Stimulated activated CD4-positive, alpha-beta T cell treated with anti-CD3 and anti-CD28 coated beads, Interleukin-2, amount 100 ng/mL, for 4 hours (primary cell): Measurements from ENCODE around the gene MT1E.
"Not testable (repeated sequence)": the region's sequence is repeated elsewhere in the genome, so short reads cannot be mapped to it uniquely, and the experiment has no call there.

ENCODE experiments used
- DNase-seq: peaks from one replicate; pipeline ENCODE4 v3.0.0-alpha.2; 2020; ENCODE audit warnings: low read depth

Gene MT1E

DNA sequence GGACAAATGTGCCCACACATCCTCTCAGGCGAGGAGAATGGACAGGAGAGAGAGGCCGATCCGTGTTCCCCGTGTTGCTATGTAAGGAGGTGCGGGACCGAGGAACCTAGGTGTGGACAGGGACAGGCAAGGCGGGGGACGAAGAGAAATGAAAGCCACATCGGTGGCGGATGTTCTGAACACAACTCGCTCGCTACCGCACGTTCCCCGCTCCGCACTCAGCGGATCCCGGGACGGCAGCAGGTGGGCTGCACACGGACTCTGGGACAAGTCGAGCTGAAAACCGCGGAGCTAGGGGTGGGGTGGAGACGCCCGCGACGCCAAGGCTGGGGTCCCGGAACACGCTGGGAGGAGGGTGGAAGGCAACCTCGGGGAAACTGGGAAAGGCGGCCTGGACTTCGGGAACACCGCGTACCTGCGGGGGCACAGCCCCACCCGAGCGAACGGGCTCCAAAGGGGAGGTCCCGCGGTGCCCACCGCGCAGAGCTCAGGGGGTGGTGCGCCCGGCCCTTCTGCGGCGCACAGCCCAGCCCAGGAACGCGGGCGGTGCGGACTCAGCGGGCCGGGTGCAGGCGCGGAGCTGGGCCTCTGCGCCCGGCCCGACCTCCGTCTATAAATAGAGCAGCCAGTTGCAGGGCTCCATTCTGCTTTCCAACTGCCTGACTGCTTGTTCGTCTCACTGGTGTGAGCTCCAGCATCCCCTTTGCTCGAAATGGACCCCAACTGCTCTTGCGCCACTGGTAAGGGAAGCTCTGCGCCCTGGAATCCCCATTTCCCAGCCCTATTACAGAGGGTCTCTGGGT is at the start of gene MT1E:
Gene MT1E (plus strand): TSS at position 642 of the 803 bp plus-strand sequence. CDS start 71 bp downstream, at position 713.
- DNase-seq = no peak

DNA sequence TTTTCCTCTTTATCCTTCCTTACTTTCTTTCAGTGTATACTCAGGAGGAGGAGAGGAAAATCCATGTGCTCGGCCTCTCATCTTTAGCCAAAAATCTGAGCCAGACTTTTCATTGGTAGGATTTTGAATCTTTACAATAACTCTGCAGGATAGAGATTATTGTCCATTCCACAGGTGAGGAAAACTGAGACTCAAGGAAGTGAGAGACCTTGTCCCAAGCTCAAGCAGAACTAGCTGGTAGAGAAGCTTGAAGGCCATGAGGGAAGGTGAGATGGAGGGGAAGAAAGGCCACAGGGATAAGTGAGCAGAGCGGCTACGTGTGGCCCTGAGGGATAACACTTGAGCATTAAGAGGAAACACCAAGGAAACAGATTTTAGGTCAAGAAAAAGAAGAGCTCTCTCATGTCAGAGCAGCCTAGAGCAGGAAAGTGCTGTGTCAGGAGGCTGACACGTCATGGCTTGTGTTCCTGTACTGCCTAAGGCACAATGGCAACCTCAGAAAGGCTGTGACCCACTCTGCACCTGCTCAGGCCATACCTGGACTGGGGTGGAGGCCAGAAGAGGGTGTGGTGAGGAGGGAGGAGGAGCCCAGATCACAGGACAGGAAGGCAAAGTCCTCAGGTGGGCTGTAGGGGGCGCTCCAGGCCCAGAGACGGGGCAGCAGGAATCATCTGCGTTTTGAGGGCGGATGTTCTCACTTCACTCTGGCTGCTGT is 48.8 kb upstream of the MT1E start:
- peak; percentile 77 for DNase-seq

DNA sequence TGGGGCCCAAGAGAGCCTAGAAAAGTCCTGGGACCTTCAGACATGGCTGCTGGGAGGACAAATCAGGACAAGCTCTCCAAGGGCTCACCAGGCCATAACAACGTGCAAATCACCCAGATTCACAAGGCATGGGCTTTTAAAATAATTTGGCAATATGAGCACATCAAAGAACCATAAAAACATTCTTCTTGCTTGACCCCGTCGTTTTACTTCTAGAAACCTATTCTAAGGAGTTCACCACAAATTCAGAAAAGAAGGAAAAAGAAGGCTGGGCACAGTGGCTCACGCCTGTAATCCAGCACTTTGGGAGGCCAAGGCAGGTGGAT is 48.3 kb upstream of the MT1E start:
- no peak for DNase-seq

DNA sequence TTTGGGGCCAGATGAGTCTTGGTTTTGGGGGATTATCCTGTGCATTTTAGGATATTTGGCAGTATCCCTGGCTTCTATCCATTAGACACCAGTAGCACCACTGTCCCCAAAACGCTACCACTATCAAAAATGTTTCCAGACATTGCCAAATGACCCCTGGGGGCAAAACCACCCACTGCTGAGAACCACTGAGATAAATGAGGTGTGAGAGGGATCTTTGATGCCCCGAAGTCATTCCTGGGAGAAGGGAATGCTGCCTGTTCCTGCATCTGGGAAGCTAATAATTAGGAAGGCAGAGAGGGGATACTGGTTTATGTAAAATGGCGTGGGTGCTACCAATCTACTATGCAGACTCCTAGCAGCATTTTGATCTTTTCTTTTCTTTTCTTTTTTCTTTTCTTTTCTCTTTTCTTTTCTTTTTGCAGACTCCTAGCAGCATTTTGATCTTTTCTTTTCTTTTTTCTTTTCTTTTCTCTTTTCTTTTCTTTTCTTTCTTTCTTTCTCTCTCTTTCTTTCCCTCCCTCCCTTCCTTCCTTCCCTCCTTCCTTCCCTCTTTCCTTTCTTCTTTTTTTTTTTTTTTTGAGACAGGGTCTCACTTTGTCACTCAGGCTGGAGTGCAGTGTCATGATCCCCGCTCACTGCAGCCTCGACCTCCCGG is 45.1 kb upstream of the MT1E start:
- DNase-seq = no peak

DNA sequence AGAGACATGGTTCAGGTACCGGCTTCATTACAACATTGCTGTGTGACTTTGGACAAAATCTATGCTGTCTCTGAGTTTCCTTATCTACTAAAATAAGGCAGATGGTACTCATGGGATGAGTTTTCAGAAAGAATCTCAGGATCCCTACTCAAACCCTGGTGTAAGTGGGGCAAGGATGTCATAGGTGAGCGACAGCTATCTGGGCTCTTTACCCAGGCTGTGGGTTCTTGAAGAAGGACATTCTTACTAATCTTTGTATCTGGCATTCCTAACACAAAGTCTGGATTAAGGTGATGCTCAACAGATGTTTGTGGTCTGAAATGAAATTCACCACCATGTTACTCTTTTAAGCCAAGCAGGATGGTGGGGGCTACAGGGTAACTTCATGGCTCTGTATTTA is 42.7 kb upstream of the MT1E start:
- DNase-seq = not testable (repeated sequence)

DNA sequence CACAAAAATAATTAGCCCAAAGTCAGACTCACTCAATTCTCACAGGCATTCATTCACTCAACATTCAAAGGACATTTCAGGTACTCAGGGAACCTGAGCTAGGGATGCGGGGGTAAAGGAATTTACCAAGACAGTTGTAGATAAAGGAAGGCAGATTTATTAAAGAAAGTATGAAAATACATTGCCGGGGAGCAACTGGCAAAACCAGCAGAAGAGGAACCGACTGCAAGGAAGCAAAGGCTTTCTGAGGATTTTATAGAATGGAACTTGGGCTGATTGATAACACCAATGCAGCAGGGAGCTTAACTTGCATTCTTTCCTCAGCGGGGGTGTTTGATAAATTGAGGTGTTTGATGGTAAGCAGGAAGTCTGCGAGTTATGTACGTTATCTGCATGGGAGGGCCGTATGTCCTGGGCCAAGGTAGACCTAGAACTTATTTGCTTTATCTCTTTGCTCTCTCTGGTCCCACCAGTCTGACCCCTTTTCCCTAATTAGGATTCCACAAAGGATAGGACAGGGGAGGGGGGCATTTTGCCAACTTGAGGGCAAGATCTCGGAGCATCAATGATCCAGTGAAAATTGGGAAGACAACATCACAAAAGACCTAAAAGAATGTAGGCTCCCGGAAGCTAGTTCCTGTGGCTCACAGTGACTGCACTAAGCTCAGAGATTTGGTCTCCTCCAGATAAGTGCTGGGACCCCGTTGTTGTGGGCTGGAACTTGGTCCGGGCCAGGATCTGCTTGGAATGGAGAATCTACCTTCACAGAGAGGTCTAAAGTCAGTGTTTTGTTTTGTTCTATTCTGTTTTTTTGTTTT is 42.0 kb upstream of the MT1E start:
- no peak for DNase-seq

DNA sequence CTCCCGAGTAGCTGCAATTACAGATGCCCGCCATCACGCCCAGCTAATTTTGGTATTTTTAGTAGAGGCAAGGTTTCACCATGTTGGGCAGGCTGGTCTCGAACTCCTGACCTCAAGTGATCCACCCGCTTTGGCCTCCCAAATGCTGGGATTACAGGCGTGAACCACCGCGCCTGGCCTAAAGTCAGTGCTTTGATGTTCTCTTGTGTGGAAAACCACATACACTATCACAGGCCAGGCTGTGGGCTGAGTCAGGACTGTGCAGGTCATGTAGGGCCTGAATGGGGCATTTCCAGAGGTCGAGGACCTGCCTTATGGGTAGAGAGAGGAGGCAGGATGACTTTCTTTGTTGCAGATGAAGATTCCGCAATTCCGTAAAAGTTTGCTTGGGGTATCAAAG is 41.3 kb upstream of the MT1E start:
- DNase-seq = no peak

DNA sequence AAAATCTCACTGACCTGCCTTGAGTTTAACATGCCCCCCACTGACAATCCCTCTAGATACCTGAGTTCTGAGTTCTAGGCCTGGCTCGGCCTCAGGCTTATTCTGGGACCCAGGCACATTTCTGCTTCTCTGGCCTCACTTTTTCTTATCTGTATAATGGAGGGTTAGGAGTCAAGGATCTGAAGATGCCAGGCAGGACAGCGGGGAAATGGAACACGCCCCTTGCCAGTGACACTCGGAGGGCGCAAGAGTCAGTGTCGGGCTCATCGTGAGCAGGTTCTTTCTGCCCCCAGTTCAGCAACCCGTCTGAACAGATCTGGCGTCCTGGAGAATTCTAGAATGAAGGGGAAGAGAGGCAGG is 36.8 kb upstream of the MT1E start:
- no peak for DNase-seq

DNA sequence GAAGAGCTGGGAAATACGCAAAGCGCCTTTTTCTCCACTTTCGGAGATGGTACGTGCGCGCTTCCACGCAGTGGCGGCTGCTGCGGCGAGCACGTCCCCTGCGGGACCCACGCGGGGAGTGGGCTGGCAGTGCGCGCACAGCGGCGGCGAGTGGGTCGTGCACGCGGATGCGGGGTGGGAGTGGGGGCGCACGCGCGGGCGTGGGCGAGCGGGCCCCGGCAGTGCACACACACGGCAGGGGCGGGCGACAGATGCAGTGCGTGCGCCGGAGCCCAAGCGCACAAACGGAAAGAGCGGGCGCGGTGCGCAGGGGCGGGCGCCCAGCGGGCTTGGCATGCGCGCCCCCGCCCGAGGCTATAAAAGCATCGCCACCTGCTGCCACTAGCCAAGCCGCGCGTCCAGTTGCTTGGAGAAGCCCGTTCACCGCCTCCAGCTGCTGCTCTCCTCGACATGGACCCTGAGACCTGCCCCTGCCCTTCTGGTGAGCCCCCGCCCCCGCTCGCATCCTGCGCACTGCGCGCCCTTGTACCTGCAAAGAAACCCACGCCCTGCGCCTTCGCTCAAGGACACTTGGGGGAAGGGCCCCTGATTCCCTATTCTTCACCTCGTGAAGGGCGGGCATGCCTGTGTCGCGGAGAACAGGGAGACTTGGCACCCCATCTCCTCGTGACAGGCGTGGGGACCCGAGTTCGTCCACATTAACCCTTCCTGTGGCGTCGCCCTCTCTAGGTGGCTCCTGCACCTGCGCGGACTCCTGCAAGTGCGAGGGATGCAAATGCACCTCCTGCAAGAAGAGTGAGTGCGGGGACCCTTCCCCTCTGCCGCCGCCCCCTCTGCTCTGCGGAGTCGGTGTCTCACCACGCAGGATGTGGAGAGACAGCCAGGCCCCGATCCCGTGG is 36.2 kb upstream of the MT1E start, which contains the start of gene MT3:
Gene MT3 (plus strand): TSS at position 388 of the 899 bp plus-strand sequence. CDS start 63 bp downstream, at position 451.
- peak; percentile 19 for DNase-seq

DNA sequence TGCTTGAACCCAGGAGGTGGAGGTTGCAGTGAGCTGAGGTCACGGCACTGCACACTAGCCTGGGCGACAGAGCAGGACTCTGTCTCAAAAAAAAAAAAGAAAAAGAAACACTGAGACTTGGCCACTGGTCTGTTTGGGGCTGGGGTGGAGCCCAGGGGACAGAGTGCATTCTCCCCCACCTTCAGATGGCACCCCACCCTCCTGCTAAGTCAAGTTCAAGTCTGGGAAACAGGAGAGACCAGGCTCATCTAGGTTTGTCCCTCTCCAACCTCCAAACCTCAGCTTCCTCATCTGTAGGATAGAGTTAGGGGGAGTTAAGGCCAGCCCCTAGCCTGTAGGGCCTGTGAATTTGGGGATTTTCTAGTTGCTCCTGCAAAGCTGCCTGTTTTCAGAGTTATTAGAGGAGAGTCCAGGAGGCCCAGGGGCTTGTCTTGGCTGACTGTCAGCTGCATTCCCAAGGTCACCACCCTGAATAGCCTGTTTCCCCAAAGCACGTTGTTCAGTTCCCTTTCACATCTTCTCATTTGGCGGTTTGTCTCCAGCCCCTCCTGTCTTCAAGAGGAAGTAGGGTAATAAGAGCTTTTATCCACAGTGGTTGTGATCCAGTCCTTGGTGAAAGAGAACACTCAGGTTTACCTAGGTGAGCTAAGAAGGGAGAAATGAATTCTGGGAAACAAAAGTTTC is 34.1 kb upstream of the MT1E start:
- no peak for DNase-seq

DNA sequence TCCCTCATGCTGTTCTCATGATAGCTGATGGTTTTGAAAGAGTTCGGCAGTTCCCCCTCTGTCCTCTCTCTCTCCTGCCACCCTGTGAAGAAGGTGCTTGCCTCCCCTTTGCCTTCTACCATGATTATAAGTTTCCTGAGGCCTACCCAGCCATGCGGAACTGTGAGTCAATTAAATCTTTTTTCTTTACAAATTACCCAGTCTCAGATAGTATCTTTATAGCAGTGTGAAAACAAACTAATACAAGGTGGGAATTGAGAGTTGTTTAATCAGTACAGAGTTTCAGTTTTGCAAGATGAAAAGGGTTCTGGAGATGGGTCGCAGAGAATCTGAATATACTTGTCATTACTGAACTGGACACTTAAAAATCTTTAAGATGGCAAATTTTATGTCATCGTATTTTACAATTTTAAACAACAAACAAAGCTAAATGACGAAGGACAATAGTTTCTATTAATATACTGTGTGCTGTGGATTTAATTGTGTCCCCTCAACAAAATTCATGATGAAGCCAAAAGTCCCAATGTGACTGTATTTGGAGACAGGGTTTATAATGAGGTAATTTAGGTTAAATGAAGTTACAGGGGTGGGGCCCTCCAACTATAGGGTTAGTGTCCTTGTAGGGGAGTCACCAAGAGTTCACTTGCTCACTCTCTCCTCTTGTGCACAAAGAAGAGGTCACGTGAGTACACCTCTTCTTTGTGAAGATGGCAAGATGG is 31.8 kb upstream of the MT1E start:
- DNase-seq = no peak

DNA sequence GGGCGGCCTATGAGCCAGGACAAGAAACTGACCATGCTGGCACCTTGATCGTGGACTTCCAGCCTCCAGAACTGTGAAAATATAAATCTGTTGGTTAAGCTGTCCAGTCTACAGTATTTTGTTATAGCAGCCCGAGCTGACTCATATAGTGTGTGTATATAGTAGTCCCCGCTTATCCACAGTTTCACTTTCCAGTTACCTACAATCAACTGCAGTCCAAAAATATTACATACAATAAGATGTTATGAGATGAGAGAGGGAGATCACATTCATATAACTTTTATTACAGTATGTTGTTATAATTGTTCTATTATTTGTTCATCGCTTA is 31.3 kb upstream of the MT1E start:
- no peak for DNase-seq

DNA sequence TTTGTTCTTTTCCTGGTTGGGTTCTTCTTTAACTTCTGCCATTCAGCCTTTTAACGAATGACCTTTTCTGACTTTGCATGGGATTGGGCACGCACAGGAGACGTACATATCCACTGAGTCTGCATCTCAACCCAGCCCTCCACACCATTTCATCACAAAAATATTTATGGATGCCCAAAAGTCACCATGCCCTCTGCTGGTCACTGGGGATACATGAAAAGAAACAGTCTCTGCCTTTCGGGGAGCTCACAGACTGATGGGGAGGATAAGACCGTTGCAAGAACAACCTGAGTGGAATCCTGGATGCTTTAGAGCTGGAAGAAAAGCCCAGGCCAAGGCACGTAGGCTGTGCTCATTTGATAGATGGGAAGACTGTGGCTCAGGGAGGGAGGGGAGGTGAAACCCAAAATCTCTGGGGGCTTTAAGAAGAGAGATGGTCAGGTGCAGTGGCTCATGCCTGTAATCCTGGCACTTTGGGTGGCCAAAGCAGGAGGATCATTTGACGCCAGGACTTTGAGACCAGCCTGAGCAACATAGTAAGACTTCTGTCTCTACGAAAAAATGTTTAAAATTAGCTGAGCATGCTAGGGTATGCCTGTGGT is 25.1 kb upstream of the MT1E start:
- no peak for DNase-seq

DNA sequence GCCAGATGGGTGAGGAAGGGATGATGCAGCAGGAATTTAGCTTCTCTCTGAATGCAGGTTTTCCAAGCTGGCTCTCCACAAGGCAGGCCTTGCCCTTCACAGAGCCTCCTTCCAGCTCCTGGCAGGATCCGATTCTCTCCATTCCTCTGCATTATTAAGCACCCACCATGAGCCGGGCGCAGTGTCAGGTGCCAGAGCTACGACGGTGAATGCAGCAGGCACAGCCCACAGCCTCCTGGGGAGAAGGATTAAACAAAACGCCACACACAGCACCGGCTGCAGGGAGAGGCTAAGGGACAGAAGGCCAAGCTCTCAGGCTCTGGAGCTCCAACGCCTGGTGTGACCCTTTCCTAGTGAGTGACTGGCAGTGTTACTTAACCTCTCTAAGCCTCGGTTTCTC is 24.3 kb upstream of the MT1E start:
- DNase-seq = no peak

DNA sequence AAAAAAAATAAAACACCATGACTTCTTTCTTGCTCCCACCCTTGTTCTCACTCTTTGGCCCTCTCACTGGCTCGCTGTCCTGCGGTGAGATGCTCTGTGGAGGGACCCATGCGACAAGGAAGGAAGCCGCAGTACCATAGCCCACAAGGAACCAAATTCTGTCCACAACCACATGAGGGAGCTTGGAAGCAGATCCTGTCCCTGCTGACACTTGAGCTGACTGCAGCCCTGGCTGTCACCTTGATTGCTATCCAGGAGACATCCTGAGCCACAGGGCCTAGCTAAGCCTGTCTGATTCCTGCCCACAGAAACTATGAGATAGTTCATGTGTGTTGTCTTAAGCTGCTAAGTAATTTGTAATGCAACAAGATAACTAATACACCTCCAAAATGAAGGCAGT is 22.0 kb upstream of the MT1E start:
- no peak for DNase-seq

DNA sequence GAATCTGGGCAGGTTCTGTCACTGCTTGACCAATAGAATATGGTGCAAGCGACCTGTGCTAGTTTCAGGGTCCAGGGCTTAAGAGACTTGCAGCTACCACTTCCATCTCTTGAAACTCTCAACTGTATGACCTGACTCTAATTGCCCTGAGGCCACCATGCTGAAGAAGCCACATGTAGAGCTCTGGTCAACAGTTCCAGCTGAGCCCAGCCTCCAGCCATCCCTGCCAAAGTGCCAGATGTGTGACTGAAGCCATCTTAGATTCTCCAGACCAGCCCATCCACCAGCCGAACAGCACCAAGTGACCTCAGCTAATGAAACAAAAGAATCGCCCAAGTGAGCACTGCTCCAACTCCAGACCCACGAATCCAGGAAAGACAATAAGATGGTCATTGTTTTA is 20.6 kb upstream of the MT1E start:
- DNase-seq = no peak

DNA sequence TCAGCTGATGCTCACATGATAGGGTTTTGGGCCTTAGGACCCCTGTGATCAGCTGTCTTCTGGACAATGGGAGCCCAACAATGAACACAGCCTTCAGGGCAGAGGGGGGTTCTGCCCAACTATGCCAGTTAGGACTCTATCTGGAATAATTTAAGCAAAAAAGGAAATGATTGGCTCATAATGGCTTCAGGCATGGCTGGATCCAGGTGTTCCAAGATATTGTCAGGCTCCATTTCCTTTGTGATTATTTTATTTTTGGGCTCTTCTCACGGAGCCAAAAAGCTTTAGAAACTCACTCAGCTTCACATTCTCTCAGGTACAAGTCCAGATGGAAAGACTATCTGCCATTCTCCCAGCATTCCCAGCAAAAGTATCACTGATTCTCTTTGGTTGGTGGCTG is 20.1 kb upstream of the MT1E start:
- DNase-seq = no peak

DNA sequence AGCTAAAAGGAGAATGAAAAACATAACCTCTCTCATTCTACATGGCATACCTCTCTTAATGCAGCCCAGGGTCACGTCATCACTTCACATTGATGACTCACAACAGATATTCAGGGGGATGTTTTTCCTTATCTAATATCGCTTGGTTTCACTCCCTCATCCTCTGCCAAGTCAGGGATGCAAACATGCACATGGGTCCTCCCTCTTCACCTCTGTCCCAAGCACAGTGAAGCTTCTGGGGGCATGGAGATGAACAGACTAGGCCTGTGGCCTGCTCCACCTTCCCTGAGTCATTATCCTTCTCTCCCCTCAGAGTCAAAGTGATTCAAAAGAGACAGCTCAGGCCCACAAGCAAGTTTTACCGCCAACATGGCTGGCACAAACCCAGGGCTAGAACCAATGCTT is 19.5 kb upstream of the MT1E start:
- no peak for DNase-seq

DNA sequence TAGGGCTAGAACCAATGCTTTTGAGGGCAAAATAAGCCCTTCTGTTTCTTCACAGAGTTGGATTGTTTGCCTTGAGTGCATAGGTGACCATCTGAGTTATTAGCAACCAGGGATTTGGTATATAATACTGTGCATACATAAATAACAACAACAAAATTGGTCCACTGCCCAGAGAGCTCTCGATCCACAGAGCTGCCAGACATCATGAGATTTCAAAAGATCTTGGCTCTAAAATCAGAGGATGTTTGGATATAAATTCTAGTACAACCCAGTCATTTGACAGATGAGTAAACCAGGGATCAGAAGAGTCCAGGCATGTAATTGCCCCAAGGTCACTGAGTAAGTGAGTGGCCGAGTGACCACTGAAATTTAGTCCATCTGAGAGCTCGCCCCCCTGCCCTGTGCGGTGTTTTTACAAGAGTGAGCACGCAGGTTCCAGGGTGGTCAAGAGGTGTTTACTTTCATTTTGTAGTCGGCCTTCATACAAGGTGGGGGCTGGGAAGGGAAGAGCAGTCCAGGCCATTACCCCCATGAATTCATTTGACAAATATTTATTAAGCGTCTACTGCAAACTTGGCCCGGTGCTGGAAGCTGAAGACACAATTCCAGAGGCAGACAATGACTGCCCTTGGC is 19.0 kb upstream of the MT1E start:
- no peak for DNase-seq
